H9 (cell line): ENCODE results near the gene NOMO2. TPM values are rescaled to one million over a fixed set of nuclear protein-coding genes. Genes with fewer than 3 reads are reported as not detected.
"Not testable (repeated sequence)": the region's sequence is repeated elsewhere in the genome, so short reads cannot be mapped to it uniquely, and the experiment has no call there.

Experiments
- DNase-seq: peaks from one replicate; pipeline ENCODE4 v3.0.0-alpha.2; 2017
- H2AFZ ChIP-seq: one replicate; pipeline ENCODE4 v1.6.1; 2013; ENCODE audit warnings: mild to moderate bottlenecking, low read length, control low read depth, moderate library complexity
- H2AK5ac ChIP-seq: 2 replicates; pipeline ENCODE4 v1.6.1; 2013; ENCODE audit warnings: low read length, control low read depth, mixed read lengths; ENCODE audit not compliant: insufficient read length
- H2BK120ac ChIP-seq: one replicate; pipeline ENCODE4 v1.6.1; 2013; ENCODE audit warnings: low read depth, mild to moderate bottlenecking, low read length, control low read depth, inconsistent platforms; ENCODE audit not compliant: poor library complexity, severe bottlenecking
- H2BK12ac ChIP-seq: 2 replicates; pipeline ENCODE4 v1.6.1; 2013; ENCODE audit warnings: low read length, control low read depth, mixed read lengths, low read depth; ENCODE audit not compliant: insufficient read length
- H2BK15ac ChIP-seq: 2 replicates; pipeline ENCODE4 v1.6.1; 2013; ENCODE audit warnings: low read depth, low read length, control low read depth
- H2BK20ac ChIP-seq: one replicate; pipeline ENCODE4 v1.6.1; 2013; ENCODE audit warnings: low read depth, mild to moderate bottlenecking, low read length, control low read depth, inconsistent platforms; ENCODE audit not compliant: poor library complexity, severe bottlenecking
- H2BK5ac ChIP-seq: 2 replicates; pipeline ENCODE4 v1.6.1; 2013; ENCODE audit warnings: low read length, control low read depth, mixed read lengths; ENCODE audit not compliant: insufficient read length
- H3K14ac ChIP-seq: 2 replicates; pipeline ENCODE4 v1.6.1; 2013; ENCODE audit warnings: low read length, control low read depth; ENCODE audit not compliant: insufficient read depth
- H3K18ac ChIP-seq: 2 replicates; pipeline ENCODE4 v1.6.1; 2013; ENCODE audit warnings: low read depth, mild to moderate bottlenecking, mixed read lengths, low read length, control low read depth; ENCODE audit not compliant: insufficient read length
- H3K23ac ChIP-seq: 2 replicates; pipeline ENCODE4 v1.6.1; 2013; ENCODE audit warnings: low read length, control low read depth, mixed read lengths, low read depth; ENCODE audit not compliant: insufficient read length
- H3K23me2 ChIP-seq: 2 replicates; pipeline ENCODE4 v1.6.1; 2013; ENCODE audit warnings: low read depth, mild to moderate bottlenecking, mixed read lengths, low read length, control low read depth; ENCODE audit not compliant: insufficient read length, poor library complexity, severe bottlenecking
- H3K27ac ChIP-seq: 2 replicates; pipeline ENCODE4 v1.5.1; 2013; ENCODE audit warnings: low read length, control low read depth, mixed read lengths, low read depth; ENCODE audit not compliant: insufficient read length
- H3K27me3 ChIP-seq: 2 replicates; pipeline ENCODE4 v1.6.1; 2013; ENCODE audit warnings: low read length, control low read depth, inconsistent platforms; ENCODE audit not compliant: insufficient read depth
- H3K4ac ChIP-seq: 2 replicates; pipeline ENCODE4 v1.6.1; 2013; ENCODE audit warnings: low read depth, mild to moderate bottlenecking, control low read depth, inconsistent platforms, low read length, moderate library complexity
- H3K4me1 ChIP-seq: 2 replicates; pipeline ENCODE4 v1.6.1; 2013; ENCODE audit warnings: low read length, control low read depth, inconsistent platforms; ENCODE audit not compliant: insufficient read depth
- H3K4me2 ChIP-seq: 2 replicates; pipeline ENCODE4 v1.6.1; 2013; ENCODE audit warnings: low read length, control low read depth, mixed read lengths; ENCODE audit not compliant: insufficient read length, insufficient read depth
- H3K56ac ChIP-seq: 2 replicates; pipeline ENCODE4 v1.6.1; 2013; ENCODE audit warnings: low read depth, mild to moderate bottlenecking, mixed read lengths, low read length, control low read depth; ENCODE audit not compliant: insufficient read length
- H3K79me1 ChIP-seq: 2 replicates; pipeline ENCODE4 v1.6.1; 2013; ENCODE audit warnings: low read depth, mild to moderate bottlenecking, moderate library complexity, low read length, control low read depth, inconsistent platforms; ENCODE audit not compliant: insufficient read depth, poor library complexity, severe bottlenecking
- H3K79me2 ChIP-seq: 2 replicates; pipeline ENCODE4 v1.6.1; 2013; ENCODE audit warnings: low read length, control low read depth, inconsistent platforms; ENCODE audit not compliant: insufficient read depth
- H3K9ac ChIP-seq: 2 replicates; pipeline ENCODE4 v1.6.1; 2013; ENCODE audit warnings: low read length, control low read depth, mixed read lengths; ENCODE audit not compliant: insufficient read length; ENCODE audit errors: extremely low read depth
- H3K9me3 ChIP-seq: one replicate; pipeline ENCODE4 v1.6.1; 2013; ENCODE audit warnings: low read depth, low read length, inconsistent platforms; ENCODE audit not compliant: control insufficient read depth
- H3T11ph ChIP-seq: one replicate; pipeline ENCODE4 v1.6.1; 2013; ENCODE audit warnings: mild to moderate bottlenecking, low read length, control low read depth, inconsistent platforms
- H4K20me1 ChIP-seq: one replicate; pipeline ENCODE4 v1.6.1; 2013; ENCODE audit not compliant: control insufficient read depth, insufficient read length, insufficient read depth
- H4K5ac ChIP-seq: 2 replicates; pipeline ENCODE4 v1.6.1; 2013; ENCODE audit warnings: low read depth, mild to moderate bottlenecking, mixed read lengths, low read length, control low read depth; ENCODE audit not compliant: insufficient read length
- H4K8ac ChIP-seq: replicated peaks from 2 replicates; pipeline ENCODE4 v1.6.1; 2013; ENCODE audit warnings: low read length, control low read depth, mixed read lengths, low read depth; ENCODE audit not compliant: insufficient read length
- H4K91ac ChIP-seq: 2 replicates; pipeline ENCODE4 v1.6.1; 2013; ENCODE audit warnings: low read depth, mild to moderate bottlenecking, moderate library complexity, mixed read lengths, low read length, control low read depth; ENCODE audit not compliant: insufficient read length
- H3K27ac Mint-ChIP-seq, 3 experiments: 2 replicates in 2 of 3; 3 replicates in 1 of 3; pipeline ENCODE4 v1.8.0; 2020 to 2021; ENCODE audit warnings: mixed read lengths in 3 of 3, mild to moderate bottlenecking in 1 of 3, moderate library complexity in 1 of 3
- H3K27me3 Mint-ChIP-seq: 2 replicates; pipeline ENCODE4 v1.8.0; 2021; ENCODE audit warnings: low read depth, mild to moderate bottlenecking, moderate library complexity, mixed read lengths
- H3K36me3 Mint-ChIP-seq, 3 experiments: 2 replicates in 2 of 3; 3 replicates in 1 of 3; pipeline ENCODE4 v1.8.0; 2020 to 2021; ENCODE audit warnings: low read depth in 3 of 3, mixed read lengths in 3 of 3; ENCODE audit not compliant: insufficient read depth in 1 of 3
- H3K4me1 Mint-ChIP-seq, 2 experiments: 2 replicates each; pipeline ENCODE4 v1.8.0; 2020; ENCODE audit warnings: mixed read lengths in 2 of 2
- H3K4me3 Mint-ChIP-seq, 2 experiments: 2 replicates in 1 of 2; 3 replicates in 1 of 2; pipeline ENCODE4 v1.8.0; 2020 to 2021; ENCODE audit warnings: mild to moderate bottlenecking in 2 of 2, mixed read lengths in 2 of 2, moderate library complexity in 1 of 2
- H3K9me3 Mint-ChIP-seq, 2 experiments: 2 replicates in 1 of 2; 3 replicates in 1 of 2; pipeline ENCODE4 v1.8.0; 2020; ENCODE audit warnings: mild to moderate bottlenecking in 2 of 2, mixed read lengths in 2 of 2, moderate library complexity in 1 of 2
- WGBS: extraction: QIAGEN DNeasy Blood & Tissue Kit; methylation state at CpG from one replicate; pipeline ENCODE4 v1.1.7; 2013; ENCODE audit warnings: missing lambda C conversion rate, low lambda C conversion rate, mixed read lengths; ENCODE audit not compliant: insufficient read length; ENCODE audit errors: extremely low coverage; 5-methylcytosine and 5-hydroxymethylcytosine counted together
- total RNA-seq: library from RNA; stranded (reverse); gene quantifications from 2 replicates; pipeline ENCODE4 v1.2.1, GENCODE V29; 2021

Gene NOMO2
- total RNA-seq, 1 experiment from 2014 or later: 100 TPM

GRCh38 chr16:18571307-18571850, 9.5 kb upstream of the NOMO2 start:
- not testable (repeated sequence) for H4K8ac ChIP-seq, H3K4ac ChIP-seq, DNase-seq, H2BK12ac ChIP-seq, H3K27ac ChIP-seq, H3K27me3 Mint-ChIP-seq, H4K91ac ChIP-seq, H2BK20ac ChIP-seq, H4K20me1 ChIP-seq, H2BK120ac ChIP-seq, H2AFZ ChIP-seq, H3K23ac ChIP-seq, H2AK5ac ChIP-seq, H3T11ph ChIP-seq, H3K27me3 ChIP-seq, H3K79me1 ChIP-seq, H3K4me2 ChIP-seq, H3K36me3 Mint-ChIP-seq, H2BK5ac ChIP-seq, H3K4me1 ChIP-seq, H3K4me1 Mint-ChIP-seq, H3K23me2 ChIP-seq, H3K14ac ChIP-seq, H3K4me3 Mint-ChIP-seq, H4K5ac ChIP-seq, H3K56ac ChIP-seq, H3K27ac Mint-ChIP-seq, H3K9me3 Mint-ChIP-seq, H3K9me3 ChIP-seq, H3K18ac ChIP-seq, H3K79me2 ChIP-seq, H3K9ac ChIP-seq, H2BK15ac ChIP-seq
- WGBS: no CpG with 5 or more reads among the region's 13 CpGs

- H3K4me1 Mint-ChIP-seq, H2BK120ac ChIP-seq, H3K14ac ChIP-seq, H3K27ac Mint-ChIP-seq, H3K4me3 Mint-ChIP-seq, H3K4me2 ChIP-seq, H2AFZ ChIP-seq, H3K18ac ChIP-seq, H3T11ph ChIP-seq, H3K4me1 ChIP-seq, H2BK12ac ChIP-seq, H3K27me3 Mint-ChIP-seq, H3K4ac ChIP-seq, H4K8ac ChIP-seq, H2BK5ac ChIP-seq, H3K27ac ChIP-seq, H3K79me1 ChIP-seq, H3K23me2 ChIP-seq, H3K56ac ChIP-seq, H3K27me3 ChIP-seq, H4K91ac ChIP-seq, H2AK5ac ChIP-seq, H3K36me3 Mint-ChIP-seq, H3K23ac ChIP-seq, DNase-seq, H3K9me3 Mint-ChIP-seq, H2BK15ac ChIP-seq, H3K79me2 ChIP-seq, H3K9ac ChIP-seq, H4K5ac ChIP-seq, H4K20me1 ChIP-seq, H3K9me3 ChIP-seq, H2BK20ac ChIP-seq: not testable (repeated sequence)
- no CpG with 5 or more reads among the region's 46 CpGs for WGBS
These were observed 8.8 kb upstream of the NOMO2 start for GRCh38 chr16:18570529-18571306.
